Vagina (tissue), 2 donors: ENCODE results near the gene KCNIP4. TPM values are rescaled to one million over a fixed set of nuclear protein-coding genes. Genes with fewer than 3 reads are reported as not detected.

Experiments used
- DNase-seq, 2 donors: peaks; one replicate each; pipeline ENCODE4 v3.0.0-alpha.2; 2017; ENCODE audit errors: extremely low spot score in 2 of 2
- H3K27ac ChIP-seq: fragments of 200-600 bp; sonication (generic); one replicate; pipeline ENCODE4 v1.5.1; 2019
- H3K27me3 ChIP-seq: fragments of 200-600 bp; sonication (generic); one replicate; pipeline ENCODE4 v1.5.1; 2019
- H3K36me3 ChIP-seq, 2 donors: fragments of 200-600 bp; sonication (generic); one replicate each; pipeline ENCODE4 v1.5.1; 2017 to 2019
- H3K4me1 ChIP-seq: fragments of 200-600 bp; sonication (generic); one replicate; pipeline ENCODE4 v1.5.1; 2019
- H3K4me3 ChIP-seq, 2 donors: fragments of 200-600 bp; sonication (generic); 1 replicate in 1 of 2; 2 replicates in 1 of 2; pipeline ENCODE4 v1.5.1; 2016 to 2019
- H3K9me3 ChIP-seq: fragments of 200-600 bp; sonication (generic); one replicate; pipeline ENCODE4 v1.5.1; 2019
- POLR2A ChIP-seq, 2 donors: fragments of 450-650 bp; IDR thresholded peaks; one replicate each; pipeline ENCODE4 v1.6.1; 2017; ENCODE audit warnings: antibody characterized with exemption in 2 of 2, mild to moderate bottlenecking in 2 of 2, moderate library complexity in 2 of 2
- POLR2AphosphoS5 ChIP-seq, 2 donors: sonication (generic); formaldehyde crosslinking; IDR thresholded peaks; one replicate each; pipeline ENCODE4 v1.9.0; 2017; ENCODE audit warnings: antibody characterized with exemption in 2 of 2, mild to moderate bottlenecking in 2 of 2, low read depth in 1 of 2; ENCODE audit not compliant: insufficient read depth in 1 of 2
- intact Hi-C: fragments of 100-400 bp; cut with DNase I; formaldehyde crosslinking; loops from one replicate; pipeline ENCODE4 v1.15.1; 2023
- total RNA-seq: library from RNA; depleted of rRNA; stranded (reverse); fragments of >200 nt; gene quantifications from one replicate; pipeline ENCODE4 v1.2.3, GENCODE V29; 2016
- TF ChIP-seq, protein P1 (sequence below), 3 experiments: fragments of 450-650 bp in 2 of 3; fragments of 200-600 bp in 1 of 3; sonication (generic) in 1 of 3; IDR thresholded peaks; one replicate each; pipeline ENCODE4 v1.5.1; 2017 to 2019; ENCODE audit warnings: antibody characterized with exemption in 3 of 3, mild to moderate bottlenecking in 2 of 3, moderate library complexity in 2 of 3

KCNIP4 gene
- total RNA-seq, 1 donor from 2014 or later: not detected

DNA sequence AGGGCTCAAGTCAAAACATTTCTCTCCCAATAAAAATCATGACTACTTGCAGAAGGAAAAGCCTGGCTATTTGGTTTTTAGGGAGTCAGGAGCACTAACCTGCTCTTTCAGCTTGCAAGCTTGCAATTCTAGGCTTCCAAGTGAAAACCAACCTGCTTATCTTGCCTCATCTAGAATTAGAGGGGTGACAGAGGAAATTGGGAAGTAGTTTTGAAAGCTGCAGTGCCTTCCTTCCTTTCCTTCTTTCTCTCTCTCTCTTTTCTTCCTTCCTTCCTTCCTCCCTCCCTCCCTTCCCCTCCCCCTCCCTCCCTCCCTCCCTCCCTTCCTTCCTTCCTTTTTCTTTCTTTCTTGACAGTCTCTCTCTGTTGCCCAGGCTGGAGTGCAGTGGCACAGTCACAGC, 417.5 kb downstream of the KCNIP4 start:
- Histone ChIP-seq H3K27ac (no peak overlapping the region), H3K4me1 (no peaks in the 10 kb centered on the region), H3K27me3 (no peaks in the 10 kb centered on the region), H3K36me3 (no peaks in the 10 kb centered on the region), H3K4me3 (no peak overlapping the region), H3K9me3 (no peaks in the 10 kb centered on the region)
- TF ChIP-seq, protein P1, sequence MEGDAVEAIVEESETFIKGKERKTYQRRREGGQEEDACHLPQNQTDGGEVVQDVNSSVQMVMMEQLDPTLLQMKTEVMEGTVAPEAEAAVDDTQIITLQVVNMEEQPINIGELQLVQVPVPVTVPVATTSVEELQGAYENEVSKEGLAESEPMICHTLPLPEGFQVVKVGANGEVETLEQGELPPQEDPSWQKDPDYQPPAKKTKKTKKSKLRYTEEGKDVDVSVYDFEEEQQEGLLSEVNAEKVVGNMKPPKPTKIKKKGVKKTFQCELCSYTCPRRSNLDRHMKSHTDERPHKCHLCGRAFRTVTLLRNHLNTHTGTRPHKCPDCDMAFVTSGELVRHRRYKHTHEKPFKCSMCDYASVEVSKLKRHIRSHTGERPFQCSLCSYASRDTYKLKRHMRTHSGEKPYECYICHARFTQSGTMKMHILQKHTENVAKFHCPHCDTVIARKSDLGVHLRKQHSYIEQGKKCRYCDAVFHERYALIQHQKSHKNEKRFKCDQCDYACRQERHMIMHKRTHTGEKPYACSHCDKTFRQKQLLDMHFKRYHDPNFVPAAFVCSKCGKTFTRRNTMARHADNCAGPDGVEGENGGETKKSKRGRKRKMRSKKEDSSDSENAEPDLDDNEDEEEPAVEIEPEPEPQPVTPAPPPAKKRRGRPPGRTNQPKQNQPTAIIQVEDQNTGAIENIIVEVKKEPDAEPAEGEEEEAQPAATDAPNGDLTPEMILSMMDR (IDR thresholded peaks at IDR 0.05): no peak
- TF ChIP-seq POLR2A (IDR thresholded peaks at IDR 0.05): no peak
- TF ChIP-seq POLR2AphosphoS5 (IDR thresholded peaks at IDR 0.05; ENCODE audit: insufficient read depth in 1 of 2, low read depth in 1 of 2): no peak
- DNase-seq: no peak
- intact Hi-C loops: no loop called here

DNA sequence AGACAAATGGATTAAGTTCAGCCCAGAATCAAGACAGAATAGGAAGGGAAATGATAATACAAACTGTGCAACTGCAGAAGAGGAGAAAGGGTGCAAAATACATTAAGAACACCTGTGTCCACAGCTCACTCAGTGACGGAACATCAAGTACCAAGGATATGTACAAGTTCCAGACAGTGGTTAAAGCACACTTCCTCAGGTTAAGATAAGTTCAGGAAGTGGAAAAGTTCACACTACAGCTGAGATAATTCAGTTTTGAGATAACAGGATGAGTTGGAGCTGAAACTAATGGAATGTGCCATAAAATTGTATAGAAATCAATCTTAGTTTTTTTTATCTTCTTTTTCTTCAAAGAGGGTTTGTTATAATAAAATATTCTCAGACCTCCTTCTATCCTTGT, 419.4 kb downstream of the KCNIP4 start:
- DNase-seq: no peak
- Histone ChIP-seq H3K4me1 (no peaks in the 10 kb centered on the region), H3K36me3 (no peaks in the 10 kb centered on the region), H3K4me3 (no peak overlapping the region), H3K9me3 (no peaks in the 10 kb centered on the region), H3K27me3 (no peaks in the 10 kb centered on the region), H3K27ac (no peak overlapping the region)
- intact Hi-C loops: no loop called here
- TF ChIP-seq, protein P1 (IDR thresholded peaks at IDR 0.05): no peak
- TF ChIP-seq POLR2AphosphoS5 (IDR thresholded peaks at IDR 0.05; ENCODE audit: insufficient read depth in 1 of 2, low read depth in 1 of 2): no peak
- TF ChIP-seq POLR2A (IDR thresholded peaks at IDR 0.05): no peak

DNA sequence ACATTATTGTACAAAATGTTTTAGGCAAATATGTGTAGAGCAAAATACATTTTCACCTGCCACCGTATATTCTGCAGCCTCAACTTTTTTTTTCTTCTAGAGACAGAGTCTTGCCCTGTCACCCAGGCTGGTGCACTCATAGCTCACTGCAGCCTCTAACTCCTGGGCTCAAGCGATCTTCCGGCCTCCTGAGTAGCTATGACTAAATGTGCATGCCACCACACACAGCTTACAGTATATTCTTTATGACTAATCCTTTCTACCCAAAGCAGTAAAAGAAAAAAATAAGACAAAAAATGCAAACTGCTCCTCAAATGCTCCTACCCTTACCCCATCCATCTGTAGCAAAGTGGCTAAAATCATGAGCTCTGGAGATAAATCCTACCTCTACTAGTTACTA, 426.3 kb downstream of the KCNIP4 start:
- intact Hi-C loops: no loop called here
- DNase-seq: no peak
- Histone ChIP-seq H3K27ac (no peak overlapping the region), H3K36me3 (no peaks in the 10 kb centered on the region), H3K27me3 (no peaks in the 10 kb centered on the region), H3K4me3 (no peak overlapping the region), H3K9me3 (no peaks in the 10 kb centered on the region), H3K4me1 (no peaks in the 10 kb centered on the region)
- TF ChIP-seq POLR2AphosphoS5 (IDR thresholded peaks at IDR 0.05; ENCODE audit: insufficient read depth in 1 of 2, low read depth in 1 of 2) (no peak), POLR2A (IDR thresholded peaks at IDR 0.05) (no peak)
- TF ChIP-seq, protein P1 (IDR thresholded peaks at IDR 0.05): no peak

DNA sequence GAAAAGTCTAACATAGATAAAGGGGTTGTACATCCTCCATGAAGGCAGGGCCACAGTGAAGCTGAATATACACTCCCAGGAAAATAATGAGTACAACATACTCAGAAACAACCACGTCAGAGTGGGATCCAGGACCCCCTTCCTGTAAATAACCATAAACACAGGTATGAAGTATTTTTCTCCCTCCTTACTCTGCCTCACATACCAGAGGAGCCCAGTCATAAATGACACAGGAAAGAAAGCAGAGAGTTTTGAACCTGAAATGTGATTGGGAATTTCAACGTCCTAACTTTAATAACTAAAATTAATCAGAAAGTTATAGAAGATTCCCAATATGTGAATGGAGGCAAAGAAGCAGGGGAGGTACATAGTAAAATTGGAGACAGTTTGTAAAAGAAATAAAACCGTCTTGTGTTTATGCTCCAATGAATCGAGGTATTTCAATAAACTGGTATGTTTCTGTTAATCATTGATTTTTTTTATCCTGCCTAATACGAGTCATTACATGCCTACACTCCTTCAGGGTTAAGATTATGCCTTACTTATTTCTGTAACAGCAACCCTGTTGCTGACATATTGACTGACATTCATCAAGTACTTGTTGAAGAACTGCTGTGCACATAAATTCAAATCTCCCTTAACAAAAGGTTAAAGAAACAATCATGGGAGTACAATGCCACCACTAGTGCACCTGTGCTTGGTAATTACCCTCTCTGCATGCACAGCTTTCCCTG, 431.3 kb downstream of the KCNIP4 start:
- Histone ChIP-seq H3K4me3 (no peak overlapping the region), H3K4me1 (no peaks in the 10 kb centered on the region), H3K9me3 (no peaks in the 10 kb centered on the region), H3K27me3 (no peaks in the 10 kb centered on the region), H3K36me3 (no peaks in the 10 kb centered on the region), H3K27ac (no peak overlapping the region)
- TF ChIP-seq POLR2AphosphoS5 (IDR thresholded peaks at IDR 0.05; ENCODE audit: insufficient read depth in 1 of 2, low read depth in 1 of 2): no peak
- no peak for TF ChIP-seq POLR2A (IDR thresholded peaks at IDR 0.05)
- TF ChIP-seq, protein P1 (IDR thresholded peaks at IDR 0.05): no peak
- no peak for DNase-seq
- intact Hi-C loops: no loop called here

DNA sequence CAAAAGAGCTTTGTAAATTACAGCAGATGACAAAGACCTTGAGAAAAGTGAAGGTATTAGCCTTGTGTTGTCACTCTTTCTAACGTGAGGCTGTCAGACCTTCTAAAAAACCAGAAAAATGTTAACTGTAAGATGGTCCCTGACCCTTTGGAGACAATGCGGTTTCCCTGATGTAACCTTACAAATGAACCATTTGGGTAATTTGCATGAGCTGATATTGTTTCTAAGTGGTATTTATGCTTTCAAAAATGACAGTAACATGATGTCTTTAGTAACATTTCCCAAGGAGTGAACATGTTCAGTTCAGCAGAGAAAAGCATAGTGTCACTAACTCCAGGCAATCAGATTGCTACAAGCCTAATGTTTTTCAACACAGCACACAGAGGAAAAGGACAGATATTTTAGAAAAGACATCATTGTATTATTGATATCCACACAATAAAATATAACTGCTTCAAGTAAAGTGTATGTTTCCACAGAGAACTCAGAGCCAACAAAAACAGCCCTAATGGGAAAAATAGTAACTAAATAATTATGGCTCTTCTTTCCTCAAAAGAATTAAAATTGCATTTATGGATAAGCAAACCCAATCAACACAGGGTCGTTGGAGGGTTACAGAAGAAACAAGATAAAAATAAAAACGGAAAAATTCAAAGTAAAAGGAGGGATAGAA, 434.4 kb downstream of the KCNIP4 start:
- Histone ChIP-seq H3K4me1 (no peaks in the 10 kb centered on the region), H3K9me3 (no peaks in the 10 kb centered on the region), H3K27ac (no peak overlapping the region), H3K36me3 (no peaks in the 10 kb centered on the region), H3K27me3 (no peaks in the 10 kb centered on the region), H3K4me3 (no peak overlapping the region)
- DNase-seq: no peak
- intact Hi-C loops: no loop called here
- no peak for TF ChIP-seq POLR2AphosphoS5 (IDR thresholded peaks at IDR 0.05; ENCODE audit: insufficient read depth in 1 of 2, low read depth in 1 of 2)
- TF ChIP-seq, protein P1 (IDR thresholded peaks at IDR 0.05): no peak
